GM23338 (cell line): ENCODE measurements around the gene JDP2.

Source experiments
- CREB1 ChIP-seq: fragments of 250-450 bp; sonication (Bioruptor Pico); IDR thresholded peaks from 2 replicates; pipeline ENCODE4 v1.5.0; 2020; ENCODE audit warnings: low read depth, mild to moderate bottlenecking, moderate library complexity
- CTCF ChIP-seq, 2 experiments: fragments of 200-600 bp in 1 of 2; sonication (generic) in 1 of 2; conservative IDR thresholded peaks; 2 replicates each; pipeline versions ENCODE4 v1.5.1 to v1.6.1; 2016 to 2017; ENCODE audit warnings: antibody characterized with exemption in 2 of 2, low read depth in 2 of 2, mild to moderate bottlenecking in 2 of 2, moderate library complexity in 1 of 2
- ETS1 ChIP-seq: IDR thresholded peaks from 2 replicates; pipeline ENCODE4 v1.6.1; 2016; ENCODE audit warnings: antibody characterized with exemption
- EZH2 ChIP-seq: fragments of 200-600 bp; sonication (generic); IDR thresholded peaks from one replicate; pipeline ENCODE4 v1.8.0; 2017; ENCODE audit warnings: antibody characterized with exemption, mild to moderate bottlenecking, low read depth; ENCODE audit not compliant: unreplicated experiment
- EZH2phosphoT487 ChIP-seq: fragments of 200-600 bp; sonication (generic); IDR thresholded peaks from one replicate; pipeline ENCODE4 v1.8.1; 2018; ENCODE audit warnings: antibody characterized with exemption; ENCODE audit not compliant: unreplicated experiment
- JUNB ChIP-seq: IDR thresholded peaks from one replicate; pipeline ENCODE4 v1.6.1; 2016; ENCODE audit warnings: antibody characterized with exemption; ENCODE audit not compliant: unreplicated experiment
- NANOG ChIP-seq: IDR thresholded peaks from 2 replicates; pipeline ENCODE4 v1.6.1; 2016; ENCODE audit warnings: antibody characterized with exemption, borderline replicate concordance
- POLR2AphosphoS5 ChIP-seq: IDR thresholded peaks from 2 replicates; pipeline ENCODE4 v1.6.1; 2016; ENCODE audit warnings: antibody characterized with exemption, low read depth
- REST ChIP-seq: IDR thresholded peaks from one replicate; pipeline ENCODE4 v1.6.1; 2018; ENCODE audit warnings: antibody characterized with exemption; ENCODE audit not compliant: unreplicated experiment
- STAT1 ChIP-seq: IDR thresholded peaks from one replicate; pipeline ENCODE4 v1.6.1; 2016; ENCODE audit warnings: antibody characterized with exemption; ENCODE audit not compliant: unreplicated experiment
- ZNF114 ChIP-seq: fragments of 250-450 bp; sonication (Bioruptor Pico); IDR thresholded peaks from 2 replicates; pipeline ENCODE4 v1.5.0; 2020; ENCODE audit warnings: mild to moderate bottlenecking, moderate library complexity
- ZNF331 ChIP-seq: fragments of 250-450 bp; sonication (Bioruptor Pico); IDR thresholded peaks from 2 replicates; pipeline ENCODE4 v1.5.0; 2020; ENCODE audit warnings: low read depth, mild to moderate bottlenecking, moderate library complexity
- ZNF462 ChIP-seq: fragments of 250-450 bp; sonication (Bioruptor Pico); IDR thresholded peaks from 2 replicates; pipeline ENCODE4 v1.5.0; 2020; ENCODE audit warnings: mild to moderate bottlenecking, moderate library complexity

- TF ChIP-seq CTCF (conservative IDR thresholded peaks at IDR 0.05; ENCODE audit: low read depth in 2 of 2) = no peak
- no peak for TF ChIP-seq EZH2
- TF ChIP-seq POLR2AphosphoS5 = no peak
- no peak for TF ChIP-seq EZH2phosphoT487
- no peak for TF ChIP-seq CREB1 (CRISPR knock-in tag)
- no peak for TF ChIP-seq REST
- TF ChIP-seq JUNB = no peak
- TF ChIP-seq ZNF114 (CRISPR knock-in tag) = no peak
- TF ChIP-seq STAT1 = no peak
- no peak for TF ChIP-seq ZNF331 (CRISPR knock-in tag)
- TF ChIP-seq NANOG = no peak
- no peak for TF ChIP-seq ZNF462 (CRISPR knock-in tag)
- no peak for TF ChIP-seq ETS1
These were observed 41.9 kb downstream of the JDP2 start for GRCh38 chr14:75469606-75470237.
